ENCODE results near the gene DLG4.
"Not testable (repeated sequence)": the region's sequence is repeated elsewhere in the genome, so short reads cannot be mapped to it uniquely, and the experiment has no call there.

The DLG4 gene

DNA sequence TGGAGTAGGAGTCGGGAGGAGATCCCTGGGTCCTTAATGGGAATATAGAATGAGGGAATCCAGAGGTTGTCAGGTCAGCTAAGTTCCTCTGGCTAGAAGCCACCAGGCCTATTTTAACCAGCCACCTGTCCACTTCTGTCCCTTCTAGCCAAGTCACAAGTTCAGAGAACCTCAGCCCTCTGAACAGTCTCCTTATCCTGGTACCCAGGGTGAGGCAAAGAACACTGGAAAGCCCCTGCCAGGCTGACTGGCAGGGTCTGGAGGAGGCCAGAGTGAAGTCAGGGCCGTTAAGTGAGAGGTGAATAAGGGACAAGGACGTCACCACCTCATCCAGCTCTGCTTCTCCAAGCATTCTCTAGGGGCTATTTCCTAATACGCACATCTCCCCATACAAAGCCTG lies 29.2 kb upstream of the DLG4 start:
- DNase-seq, result no peak

DNA sequence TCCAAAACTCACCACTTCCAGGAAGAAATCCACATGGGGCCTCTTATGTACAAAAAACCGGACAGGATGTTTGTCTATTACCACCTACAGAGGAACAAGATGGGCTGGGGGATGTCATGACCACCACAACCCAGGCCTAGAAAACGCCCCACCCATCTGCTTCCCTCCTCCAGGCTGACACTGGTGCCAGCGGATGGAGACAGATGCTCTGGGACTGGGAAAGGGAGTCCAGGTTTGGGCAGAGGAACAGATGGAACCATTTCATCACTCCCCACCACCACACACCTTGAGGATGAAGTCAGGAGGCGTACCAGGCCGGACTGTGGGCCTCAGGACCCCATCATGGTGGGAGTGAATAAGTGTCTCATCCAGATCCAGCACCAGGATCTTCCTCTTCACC lies 27.1 kb upstream of the DLG4 start:
- no peak for DNase-seq

DNA sequence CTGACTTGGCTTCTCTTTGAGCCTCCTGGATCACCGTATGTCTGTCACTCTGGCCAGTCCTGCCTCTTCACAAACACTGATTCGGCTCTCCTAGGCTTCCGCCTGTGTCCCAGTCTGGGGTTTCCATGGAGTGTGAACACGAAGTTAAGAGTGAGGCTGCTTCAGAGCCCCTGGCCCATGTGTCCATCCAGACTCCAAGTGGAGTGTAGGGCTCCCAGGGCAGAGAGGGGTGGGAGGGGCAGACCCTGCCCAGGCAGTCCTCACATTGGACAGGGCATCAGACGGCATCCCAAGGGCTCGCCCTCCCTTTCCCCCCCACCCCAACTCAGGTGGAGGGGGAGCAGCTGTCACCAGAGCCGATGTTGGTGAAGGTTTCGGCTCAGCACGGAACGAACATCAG lies 24.2 kb upstream of the DLG4 start:
- DNase-seq, result not testable (repeated sequence)

DNA sequence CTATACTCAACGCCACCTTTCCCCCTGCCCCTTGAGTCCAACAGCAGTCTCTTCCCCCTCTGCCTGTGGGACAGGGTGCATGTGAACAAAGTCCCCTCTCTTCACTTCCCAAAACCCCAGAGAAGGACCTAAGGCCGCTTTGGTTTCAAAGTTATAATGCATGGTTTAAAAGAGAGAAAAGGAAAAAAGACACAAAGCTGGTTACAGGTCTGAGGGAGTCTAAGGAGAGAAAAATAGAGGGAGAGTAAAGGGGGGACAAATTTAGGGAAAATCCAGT lies 23.8 kb upstream of the DLG4 start:
- DNase-seq, result no peak

DNA sequence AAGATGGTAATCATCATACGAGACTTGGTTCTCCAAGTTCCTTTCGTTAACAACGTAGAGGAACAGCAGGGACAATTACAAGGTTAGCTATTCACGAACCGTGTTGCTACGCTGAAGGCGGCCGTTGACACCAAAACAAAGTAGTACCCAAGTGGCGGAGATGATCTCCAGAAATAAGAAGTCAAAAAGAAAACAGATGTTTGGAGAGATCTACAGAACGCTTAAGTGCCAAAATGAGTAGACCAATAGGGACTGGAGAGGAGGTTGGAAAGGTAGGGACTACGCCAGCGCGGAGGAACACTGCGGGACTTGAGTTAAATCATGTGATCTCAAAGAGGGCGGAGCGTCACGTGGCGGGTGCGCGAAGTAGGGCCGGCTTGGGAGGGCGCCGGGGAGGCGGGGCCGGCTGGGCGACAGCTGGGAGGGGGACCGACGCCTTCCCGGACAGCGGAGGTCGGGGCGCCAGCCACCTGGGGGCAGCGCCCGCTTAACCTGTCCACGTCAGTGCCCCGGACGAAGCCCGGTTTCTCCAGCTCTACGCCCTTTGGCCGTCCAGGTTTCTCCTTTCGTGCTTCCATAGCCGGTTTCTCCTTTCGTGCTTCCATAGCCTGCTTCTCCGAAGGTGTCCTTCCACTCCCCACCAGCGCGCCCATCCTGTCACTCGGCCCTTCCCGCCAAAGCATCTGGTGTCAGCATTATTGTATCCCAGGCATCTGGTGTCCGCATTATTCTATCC lies 23.2 kb upstream of the DLG4 start:
- DNase-seq, result peak; percentile 53

DNA sequence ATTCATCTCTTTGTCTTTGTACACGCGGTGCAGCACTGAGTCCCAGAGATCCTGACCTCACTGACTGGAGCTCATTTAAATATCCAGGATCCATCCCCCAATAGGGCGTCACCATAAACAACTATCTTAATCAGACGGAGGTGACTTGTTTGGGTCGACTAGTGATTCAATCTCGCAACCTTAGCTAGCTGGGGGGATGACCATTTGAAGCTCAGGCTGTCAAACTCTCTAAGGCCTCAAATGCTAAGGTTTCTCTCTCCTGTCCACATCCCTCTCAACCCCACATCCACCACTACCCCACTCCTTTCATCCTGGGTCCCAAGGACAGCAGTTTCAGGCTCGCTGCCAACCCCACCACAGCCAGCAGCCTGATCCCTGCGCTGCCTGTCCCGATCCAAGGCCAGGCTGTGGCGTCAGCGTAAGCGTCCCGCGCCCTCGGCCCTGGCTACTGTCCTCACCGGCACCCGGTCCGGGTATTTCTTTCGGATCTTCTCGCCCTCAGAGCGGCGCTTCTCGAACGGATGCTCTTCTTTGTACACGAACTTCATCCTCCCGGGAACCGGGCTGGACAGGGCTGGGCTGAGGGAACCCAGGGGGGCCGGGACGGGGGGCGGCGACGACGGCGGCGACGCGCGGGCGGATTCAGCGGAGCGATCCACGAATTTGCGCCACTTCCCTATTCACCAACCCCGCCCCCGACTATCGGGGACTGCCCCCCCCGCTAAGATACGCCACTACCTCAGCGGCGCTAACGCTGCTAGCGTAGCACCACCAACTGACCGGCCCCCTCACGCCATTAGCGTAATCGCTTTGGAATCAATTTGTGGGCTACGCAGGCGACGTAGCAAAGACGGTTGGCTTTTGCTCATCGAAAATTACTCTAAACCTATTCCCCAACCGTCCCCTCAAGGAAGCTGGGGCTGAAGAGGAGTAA lies 22.4 kb upstream of the DLG4 start, which contains the start of gene GABARAP:
GABARAP (minus strand) TSS at position 667 of the 934 bp plus-strand sequence; CDS start at position 548, 119 bp downstream.
- no peak for DNase-seq

DNA sequence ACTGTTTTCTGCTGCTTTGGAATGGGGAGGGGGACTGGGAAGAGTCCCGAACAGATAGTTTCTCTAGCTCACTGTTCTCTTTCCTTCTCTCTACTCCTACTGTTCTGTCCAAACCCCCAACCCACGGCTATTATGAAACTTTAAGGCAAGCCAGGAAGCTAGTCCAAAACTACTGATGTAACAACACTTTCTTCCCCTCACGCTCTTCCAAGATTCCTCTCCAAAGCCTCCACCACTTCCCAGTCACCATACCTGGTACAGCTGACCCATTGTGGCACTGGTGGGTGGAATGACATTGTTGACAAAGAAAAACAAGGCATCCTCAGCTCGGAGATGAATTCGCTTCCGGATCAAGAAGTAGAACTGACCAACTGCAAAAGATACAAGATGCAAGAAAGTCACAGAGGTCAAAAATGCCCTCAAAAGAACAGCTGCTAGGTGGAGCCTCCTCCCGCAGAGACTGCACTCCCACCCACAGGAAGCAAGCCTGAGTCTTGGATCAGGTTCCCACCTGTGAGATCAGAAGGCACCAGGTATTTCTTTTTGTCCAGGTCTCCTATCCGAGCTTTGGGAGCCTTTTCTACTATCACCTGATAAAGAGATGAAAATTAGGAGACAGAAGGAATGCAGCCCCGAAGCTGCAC lies 21.6 kb upstream of the DLG4 start:
- no peak for DNase-seq

DNA sequence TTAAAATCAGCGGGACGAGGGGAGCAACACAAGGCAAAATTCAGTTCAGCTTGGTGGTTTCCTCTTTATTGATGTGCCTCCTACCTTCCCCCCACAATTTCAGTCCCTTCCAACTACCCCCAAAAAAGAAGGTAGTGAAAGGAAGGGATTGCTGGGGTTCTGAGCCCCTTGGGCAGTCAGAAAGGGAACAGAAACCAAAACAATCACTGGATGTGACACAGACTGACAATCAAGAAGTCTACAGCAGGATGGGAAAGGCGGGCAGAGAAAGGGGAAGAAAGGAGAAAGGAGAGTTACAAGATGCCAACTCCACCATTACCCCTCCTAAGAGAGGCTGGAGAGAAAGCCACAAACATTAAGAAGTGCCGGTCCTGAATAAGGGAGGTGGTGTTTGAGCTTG lies 20.7 kb upstream of the DLG4 start:
- DNase-seq, result no peak

DNA sequence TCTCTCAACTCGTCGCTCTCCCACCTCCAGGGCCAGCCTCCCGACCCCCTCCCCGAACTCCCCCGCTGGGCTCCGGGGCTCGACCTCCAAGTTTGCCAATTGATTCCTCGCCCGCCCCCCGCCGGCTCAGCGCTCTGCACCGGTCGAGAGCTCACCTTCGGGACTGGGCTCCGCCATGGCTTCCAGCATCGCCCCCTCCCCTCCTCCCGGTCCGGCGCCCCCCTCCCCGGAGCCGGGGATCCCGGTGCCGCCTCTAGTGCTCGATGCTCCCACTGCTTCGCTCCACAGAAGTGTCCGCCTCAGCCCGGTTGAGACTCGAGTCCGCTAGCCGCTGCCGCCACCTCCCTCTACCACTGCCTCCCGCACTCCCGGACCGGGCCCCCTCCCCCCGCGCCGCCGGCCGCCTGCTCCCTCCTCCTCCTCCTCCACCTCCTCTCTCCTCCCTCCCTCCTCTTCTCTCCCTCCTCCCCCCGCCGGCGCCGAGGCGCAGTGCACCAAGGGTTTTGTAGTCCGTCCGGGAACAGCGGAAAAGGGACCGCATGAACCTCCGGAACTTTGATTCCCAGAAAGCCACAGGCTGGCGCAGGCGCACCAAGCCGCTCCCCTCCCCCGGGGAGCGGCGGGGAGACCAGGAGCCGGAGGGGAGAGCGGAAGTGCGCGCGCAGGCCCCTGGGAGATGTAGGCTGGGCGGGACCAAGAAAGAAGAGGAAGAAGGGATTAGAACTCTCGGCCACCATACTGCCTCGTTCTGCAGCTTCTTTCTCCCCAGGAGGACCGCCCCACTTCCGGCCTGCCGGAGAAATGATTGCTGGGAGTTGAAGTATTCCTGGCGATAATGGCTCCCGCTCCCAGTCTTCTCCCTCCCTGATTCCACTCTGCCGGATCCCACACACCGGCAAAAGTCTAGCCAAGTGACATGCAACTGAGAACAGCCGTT lies 19.7 kb upstream of the DLG4 start, which contains the start of gene PHF23:
PHF23 (minus strand) TSS at position 367 of the 937 bp plus-strand sequence; CDS start at position 189, 178 bp downstream.
- peak; percentile 85 for DNase-seq

DNA sequence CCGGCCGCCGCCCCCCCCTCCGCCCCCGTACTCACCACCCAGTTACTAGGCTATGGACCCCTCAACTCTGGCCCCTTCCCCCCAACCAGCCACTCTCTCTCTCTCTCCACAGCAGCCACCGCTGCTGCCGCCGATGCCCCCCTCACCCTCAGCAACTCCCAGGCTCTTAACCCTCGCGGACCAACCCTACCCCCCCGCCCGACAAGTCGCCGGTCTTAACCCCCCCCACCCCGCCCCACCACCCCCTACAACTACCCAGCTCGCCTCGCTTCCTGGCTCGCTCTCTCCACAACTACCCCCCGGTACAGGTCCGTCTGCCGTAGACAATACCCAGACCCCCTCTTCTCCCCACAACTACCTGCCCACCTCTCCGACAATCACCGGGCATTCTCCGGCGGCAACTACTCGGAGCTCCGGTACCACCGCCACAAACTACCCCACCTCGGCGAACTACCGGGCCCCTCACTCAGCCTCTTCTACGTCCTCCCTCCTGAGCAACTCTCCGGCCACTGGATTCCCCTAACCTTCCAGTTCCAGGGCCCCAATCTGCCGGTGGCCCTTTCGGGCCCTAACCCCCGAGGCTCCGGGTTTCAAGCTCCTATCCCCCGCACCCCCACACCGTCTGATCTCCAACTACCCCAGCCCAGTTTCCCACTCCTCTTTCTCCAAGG lies 18.9 kb upstream of the DLG4 start:
- no peak for DNase-seq

DNA sequence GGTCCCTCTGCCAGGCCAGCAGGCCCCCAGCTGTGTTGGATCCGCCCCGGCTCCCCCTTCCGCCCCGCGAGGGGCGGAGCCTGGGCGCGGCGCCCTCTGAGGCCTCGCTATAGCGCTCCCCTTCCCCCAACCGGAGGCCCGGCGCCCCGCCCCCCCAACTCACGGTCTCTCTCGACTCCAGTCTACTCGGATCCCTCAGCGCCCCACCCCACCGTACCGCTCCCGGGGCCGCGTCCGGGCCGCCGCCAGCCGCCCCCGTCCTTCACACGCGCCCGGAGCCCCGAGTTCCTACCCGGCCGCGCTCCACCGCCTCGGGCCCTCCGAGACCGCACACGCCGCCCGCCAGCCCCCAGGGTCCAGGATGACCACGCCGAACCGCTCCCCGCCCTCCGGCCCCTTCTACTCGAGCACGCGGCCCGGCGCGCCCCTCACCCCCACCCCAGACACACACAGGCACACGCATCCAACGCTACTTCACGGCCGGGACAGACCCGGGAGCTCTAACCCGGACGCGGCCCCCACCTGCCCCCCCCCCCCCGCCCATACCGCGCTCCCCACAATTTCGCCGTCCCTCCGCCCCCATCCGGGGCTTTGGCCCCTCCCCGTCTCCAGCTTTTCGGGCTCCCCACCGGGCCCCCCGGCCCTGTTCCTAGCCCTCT lies 18.3 kb upstream of the DLG4 start:
- no peak for DNase-seq

DNA sequence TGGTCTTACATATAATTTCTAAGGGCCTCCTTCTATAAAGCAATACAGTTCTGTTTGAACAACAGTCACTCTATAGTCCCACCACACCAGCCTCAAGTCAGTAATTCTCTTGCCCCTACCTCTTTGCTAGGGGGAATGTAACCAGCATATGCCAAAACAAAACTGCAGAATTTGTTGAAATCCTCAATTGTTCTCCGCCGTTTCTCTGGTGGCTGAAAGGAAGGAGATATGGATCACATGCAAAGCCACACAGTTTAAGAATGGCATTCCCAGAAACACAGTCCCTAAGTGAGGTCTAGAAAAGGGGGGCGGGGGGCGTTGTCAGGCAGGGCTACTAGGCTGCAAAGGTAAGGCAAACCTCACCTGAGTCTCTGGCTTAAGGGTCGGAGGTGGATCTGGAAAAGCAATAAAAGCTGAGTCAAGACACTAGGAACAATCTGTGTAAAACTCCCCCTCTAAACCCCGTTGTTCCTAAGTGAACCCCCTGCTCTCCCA lies 17.7 kb upstream of the DLG4 start:
- no peak for DNase-seq

DNA sequence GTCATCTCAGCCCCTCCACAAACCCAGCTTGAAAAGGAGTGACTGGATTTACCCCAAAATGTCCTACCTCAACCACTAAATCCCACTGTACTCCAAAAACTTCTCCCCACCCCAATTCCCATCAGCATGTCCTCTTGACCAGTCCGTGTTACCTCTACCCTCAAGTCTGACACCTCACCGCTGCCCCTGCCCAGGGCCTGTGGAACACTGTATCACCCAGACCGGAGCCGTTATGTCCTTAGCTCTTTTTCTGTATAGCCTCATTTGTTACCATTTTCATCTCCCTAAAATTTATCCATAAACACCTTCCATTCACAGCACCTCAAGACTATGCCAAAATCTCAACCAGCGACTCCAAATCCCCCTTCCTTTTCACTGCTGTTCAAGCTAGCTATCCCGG lies 17.2 kb upstream of the DLG4 start:
- no peak for DNase-seq

DNA sequence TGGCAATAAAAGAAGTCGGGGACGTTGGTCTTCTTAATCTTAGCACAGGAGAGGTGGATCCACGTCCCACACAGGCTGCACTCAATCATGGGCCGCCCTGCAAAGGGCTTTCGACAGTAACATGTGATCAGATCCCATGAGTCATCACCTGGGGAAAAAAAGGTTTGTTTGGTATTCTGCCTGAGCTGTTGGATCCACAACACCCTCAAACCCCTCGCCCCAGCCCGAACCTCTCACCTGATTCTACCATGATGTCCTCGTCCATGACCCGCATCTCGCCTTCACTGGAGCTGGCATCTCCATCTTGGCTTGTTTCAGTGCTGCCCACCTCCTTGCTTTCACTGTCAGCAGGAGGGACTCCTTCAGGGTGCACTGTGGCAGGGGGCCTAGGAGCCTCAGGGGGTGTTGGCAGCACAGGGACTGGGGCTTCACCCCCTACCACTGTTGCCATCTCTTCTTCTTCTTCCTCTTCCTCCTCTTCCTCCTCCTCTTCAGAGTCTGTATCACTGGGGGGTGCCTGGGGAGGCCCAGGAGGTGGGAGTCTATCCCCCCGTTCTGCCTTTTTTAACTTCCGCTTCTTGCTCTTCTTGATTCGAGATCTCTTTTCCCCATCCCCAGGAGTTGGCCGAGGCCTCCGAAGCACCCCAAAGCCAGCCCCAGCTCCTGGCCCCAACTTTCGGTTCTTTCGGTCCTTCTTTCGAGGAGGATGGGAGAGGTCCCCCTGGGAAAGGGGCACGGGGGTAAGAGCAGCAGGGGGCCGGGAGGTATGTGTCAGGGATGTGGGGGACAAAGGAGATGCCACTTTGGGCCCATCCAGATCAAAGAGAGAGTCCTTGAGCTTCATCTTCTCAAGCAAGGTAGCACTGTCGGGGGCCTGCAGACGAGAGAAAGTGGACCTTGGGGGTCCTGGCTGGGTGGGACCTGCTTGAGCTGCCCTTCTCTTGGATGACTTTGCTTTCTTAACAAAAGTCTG lies 16.3 kb upstream of the DLG4 start:
- DNase-seq, result no peak

DNA sequence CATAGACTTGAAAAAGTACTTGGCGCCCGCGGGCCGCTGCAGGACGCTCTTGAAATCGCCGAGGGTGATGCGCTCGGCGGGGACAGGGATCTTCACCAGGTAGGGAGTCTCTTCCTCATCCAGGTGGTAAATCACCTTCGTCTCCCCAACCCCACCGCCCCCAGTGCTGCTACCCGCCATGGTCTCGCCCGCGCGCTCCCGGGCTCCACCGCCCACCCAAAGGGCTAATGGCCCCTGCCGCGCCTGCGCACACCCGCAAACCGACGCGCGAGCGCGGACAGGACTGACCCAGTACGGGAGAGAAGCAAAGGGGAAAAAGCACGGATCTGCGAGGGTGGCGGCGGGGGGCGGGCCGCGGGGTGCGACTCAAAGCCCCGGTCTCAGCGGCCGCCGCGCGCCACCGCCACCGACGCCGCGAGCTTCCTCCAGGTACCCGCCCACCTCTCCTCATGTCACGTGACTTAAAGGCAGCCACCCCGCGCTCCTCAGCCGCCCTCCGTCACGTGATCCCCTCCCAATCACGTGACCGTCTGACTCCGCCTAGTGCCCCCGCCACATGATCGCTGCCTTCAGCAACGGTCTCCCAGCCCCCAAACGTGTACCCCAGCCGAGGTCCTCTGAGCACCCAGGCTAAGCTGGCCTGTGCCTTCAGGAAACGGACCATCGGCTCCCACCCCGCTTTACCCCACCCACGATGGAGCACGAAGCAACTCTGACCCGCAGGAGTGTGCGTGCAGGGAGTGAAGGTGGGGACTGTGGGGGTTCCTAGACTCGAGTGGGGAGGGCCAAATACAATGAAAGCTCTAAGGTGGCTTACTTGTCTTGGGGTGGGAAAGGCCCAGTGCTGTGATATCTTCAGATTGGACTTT lies 14.7 kb upstream of the DLG4 start, which contains the start of gene DVL2:
DVL2 (minus strand) TSS at position 435 of the 869 bp plus-strand sequence; CDS start at position 180, 255 bp downstream.
- DNase-seq, result no peak

DNA sequence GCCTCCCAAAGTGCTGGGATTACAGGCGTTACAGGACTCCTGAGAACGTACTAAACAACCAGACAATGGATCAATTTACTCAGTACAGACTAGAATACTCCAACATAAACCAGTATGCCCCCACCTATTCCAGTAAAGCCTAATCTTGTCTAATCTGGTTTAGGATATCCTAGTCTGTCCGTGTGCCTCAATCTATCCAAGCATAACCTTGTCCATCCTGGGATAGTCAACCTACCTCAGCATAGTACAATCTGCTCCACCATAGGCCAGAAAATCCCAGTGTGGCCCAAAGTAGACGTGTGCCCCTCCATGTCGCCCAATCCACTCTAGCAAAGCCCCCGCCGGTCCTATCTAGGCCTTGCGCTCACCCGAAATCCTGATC lies 14.1 kb upstream of the DLG4 start:
- no peak for DNase-seq

DNA sequence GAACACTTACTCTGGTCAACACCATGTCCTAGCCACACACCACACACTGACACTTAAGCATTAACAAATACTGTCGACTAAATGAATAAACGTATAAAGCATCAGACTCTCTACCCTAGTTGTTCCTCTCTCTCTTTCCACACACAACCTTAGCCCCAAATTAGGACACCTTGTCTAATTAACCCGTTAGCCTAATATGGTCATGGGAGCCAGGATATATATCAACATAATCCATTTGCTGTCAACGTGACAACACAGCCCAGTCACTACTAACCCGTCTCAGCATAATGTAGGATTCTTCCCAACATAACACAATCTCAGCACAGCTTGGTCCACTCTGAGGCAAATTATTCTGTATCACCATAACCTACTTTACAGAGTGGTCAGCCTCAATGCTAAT lies 12.5 kb upstream of the DLG4 start:
- no peak for DNase-seq

DNA sequence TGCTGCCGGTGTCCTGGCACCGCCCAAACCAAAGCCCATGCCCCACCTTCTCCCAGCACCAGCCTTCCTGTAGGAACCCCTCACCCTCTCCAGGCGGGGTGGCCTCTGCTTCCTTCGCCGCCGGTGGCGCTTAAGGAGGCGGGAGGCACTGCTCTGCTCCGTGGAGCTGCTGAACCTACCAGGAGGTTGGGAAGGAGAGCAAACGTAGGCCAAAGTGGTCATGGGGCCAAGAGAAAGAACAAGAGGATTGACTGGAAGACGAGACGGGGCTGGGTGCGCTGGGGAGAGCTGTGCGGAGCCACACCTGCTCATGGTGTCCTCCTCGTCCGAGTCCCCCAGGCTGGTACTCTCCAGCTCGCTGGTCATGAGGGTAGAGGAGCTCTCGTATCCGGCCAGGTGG lies 9.9 kb upstream of the DLG4 start:
- DNase-seq, result no peak

DNA sequence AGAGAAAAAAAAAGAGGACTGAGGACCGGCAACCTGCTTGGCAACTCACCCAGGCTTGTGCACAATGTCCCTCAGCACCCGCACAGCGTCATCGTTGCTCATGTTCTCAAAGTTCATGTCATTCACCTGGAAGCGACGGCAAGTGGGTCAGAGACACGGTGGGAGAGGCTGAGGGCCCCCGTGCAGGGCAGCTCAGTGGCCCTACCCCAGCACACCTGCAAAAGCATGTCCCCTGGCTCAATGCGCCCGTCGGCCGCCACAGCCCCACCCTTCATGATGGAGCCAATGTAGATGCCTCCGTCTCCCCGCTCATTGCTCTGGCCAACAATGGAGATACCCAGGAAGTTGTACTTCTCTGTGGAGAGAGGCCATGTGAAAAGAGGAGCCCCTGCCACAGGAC lies 9.3 kb upstream of the DLG4 start:
- DNase-seq, result no peak

Data from NCI-H524 treated with DMSO at 0.1 percent for 48 hours (cell line).